CD4-positive, alpha-beta T cell treated with Interleukin-12 subunit alpha and Interleukin-12 subunit beta, for 1 hour (primary cell): ENCODE measurements around the gene MBLAC1.

ENCODE experiments used
- DNase-seq: peaks from one replicate; pipeline ENCODE4 v3.0.0-alpha.2; 2020

The MBLAC1 gene

GRCh38 chr7:100126931-100127865 is at the start of gene MBLAC1:
TSS of gene MBLAC1 (plus strand) at chr7:100126967. CDS start at chr7:100127396, 429 bp downstream.
- peak; percentile 94 for DNase-seq

GRCh38 chr7:100077205-100077604 is 49.6 kb upstream of the MBLAC1 start:
- no peak for DNase-seq

GRCh38 chr7:100079024-100079560 is 47.7 kb upstream of the MBLAC1 start:
- no peak for DNase-seq

GRCh38 chr7:100080907-100081534 is 45.7 kb upstream of the MBLAC1 start:
- DNase-seq, result no peak

- peak; percentile 99 for DNase-seq
Observed at GRCh38 chr7:100081535-100082102, 45.1 kb upstream of the MBLAC1 start, which contains the start of gene ZNF3. TSS of gene ZNF3 (minus strand) at chr7:100081723. CDS start at chr7:100077357, 4,366 bp downstream.

- DNase-seq, result no peak
Observed at GRCh38 chr7:100082978-100083377, 43.8 kb upstream of the MBLAC1 start.

- no peak for DNase-seq
Observed at GRCh38 chr7:100085515-100085914, 41.3 kb upstream of the MBLAC1 start.

- no peak for DNase-seq
Observed at GRCh38 chr7:100087055-100087750, 39.6 kb upstream of the MBLAC1 start.

GRCh38 chr7:100088095-100088620 is 38.6 kb upstream of the MBLAC1 start:
- DNase-seq, result no peak

GRCh38 chr7:100088621-100089457 is 37.9 kb upstream of the MBLAC1 start, which contains the start of gene COPS6:
TSS of gene COPS6 (plus strand) at chr7:100088969. CDS start at chr7:100088991, 22 bp downstream.
- peak; percentile 89 for DNase-seq

GRCh38 chr7:100089458-100090196 is 37.1 kb upstream of the MBLAC1 start:
- DNase-seq, result no peak

GRCh38 chr7:100090527-100091410 is 36.0 kb upstream of the MBLAC1 start:
- no peak for DNase-seq

GRCh38 chr7:100091411-100092181 is 35.2 kb upstream of the MBLAC1 start:
- no peak for DNase-seq

GRCh38 chr7:100093054-100093453 is 33.7 kb upstream of the MBLAC1 start:
- DNase-seq, result no peak

GRCh38 chr7:100093498-100093897 is 33.3 kb upstream of the MBLAC1 start:
- no peak for DNase-seq

- DNase-seq, result no peak
Observed at GRCh38 chr7:100093925-100094486, 32.8 kb upstream of the MBLAC1 start.

GRCh38 chr7:100095289-100095688 is 31.5 kb upstream of the MBLAC1 start:
- DNase-seq, result no peak

- no peak for DNase-seq
Observed at GRCh38 chr7:100095704-100096103, 31.1 kb upstream of the MBLAC1 start.
